Measurements from ENCODE around the gene OTOG.

Gene OTOG

GRCh38 chr11:17541330-17541885, 5.7 kb upstream of the OTOG start:
- DNase-seq (ENCODE audit: low spot score) = no peak

- DNase-seq (ENCODE audit: low spot score) = no peak
Measured at GRCh38 chr11:17542249-17542648, 4.8 kb upstream of the OTOG start.

GRCh38 chr11:17543041-17543440, 4.0 kb upstream of the OTOG start:
- no peak for DNase-seq (ENCODE audit: low spot score)

- DNase-seq (ENCODE audit: low spot score) = no peak
Measured at GRCh38 chr11:17543574-17544180, 3.4 kb upstream of the OTOG start.

GRCh38 chr11:17544181-17544622, 2.9 kb upstream of the OTOG start, which contains the start of gene USH1C:
USH1C (minus strand) TSS chr11:17544416; CDS start chr11:17544307, 109 bp downstream.
- DNase-seq (ENCODE audit: low spot score) = no peak

- no peak for DNase-seq (ENCODE audit: low spot score)
Measured at GRCh38 chr11:17546240-17546639, 819 bp upstream of the OTOG start.

- no peak for DNase-seq (ENCODE audit: low spot score)
Measured at GRCh38 chr11:17547932-17548331, 873 bp downstream of the OTOG start.

- no peak for DNase-seq (ENCODE audit: low spot score)
Measured at GRCh38 chr11:17548444-17548843, 1.4 kb downstream of the OTOG start.

- DNase-seq (ENCODE audit: low spot score) = no peak
Measured at GRCh38 chr11:17550450-17551346, 3.6 kb downstream of the OTOG start.

- no peak for DNase-seq (ENCODE audit: low spot score)
Measured at GRCh38 chr11:17551347-17552040, 4.4 kb downstream of the OTOG start.

- DNase-seq (ENCODE audit: low spot score) = no peak
Measured at GRCh38 chr11:17552041-17552355, 4.9 kb downstream of the OTOG start.

GRCh38 chr11:17552392-17553248, 5.6 kb downstream of the OTOG start:
- DNase-seq (ENCODE audit: low spot score) = no peak

GRCh38 chr11:17553249-17553546, 6.1 kb downstream of the OTOG start:
- DNase-seq (ENCODE audit: low spot score) = no peak

- no peak for DNase-seq (ENCODE audit: low spot score)
Measured at GRCh38 chr11:17554487-17554886, 7.4 kb downstream of the OTOG start.

- no peak for DNase-seq (ENCODE audit: low spot score)
Measured at GRCh38 chr11:17556999-17557398, 9.9 kb downstream of the OTOG start.

- no peak for DNase-seq (ENCODE audit: low spot score)
Measured at GRCh38 chr11:17558025-17558780, 11.1 kb downstream of the OTOG start.

GRCh38 chr11:17558916-17559315, 11.9 kb downstream of the OTOG start:
- DNase-seq (ENCODE audit: low spot score) = no peak

- no peak for DNase-seq (ENCODE audit: low spot score)
Measured at GRCh38 chr11:17559341-17560087, 12.5 kb downstream of the OTOG start.

- no peak for DNase-seq (ENCODE audit: low spot score)
Measured at GRCh38 chr11:17560281-17561110, 13.4 kb downstream of the OTOG start.

GRCh38 chr11:17561111-17561415, 14.0 kb downstream of the OTOG start:
- no peak for DNase-seq (ENCODE audit: low spot score)

All from CD4-positive, alpha-beta T cell treated with Interleukin-6 at 100 ng/mL for 8 hours (primary cell).